ENCODE data around the gene NUTM1. TPM values are rescaled to one million over a fixed set of nuclear protein-coding genes. Genes with fewer than 3 reads are reported as not detected.

NUTM1 gene
- total RNA-seq, 1 experiment from 2014 or later: 0.26 TPM

DNA sequence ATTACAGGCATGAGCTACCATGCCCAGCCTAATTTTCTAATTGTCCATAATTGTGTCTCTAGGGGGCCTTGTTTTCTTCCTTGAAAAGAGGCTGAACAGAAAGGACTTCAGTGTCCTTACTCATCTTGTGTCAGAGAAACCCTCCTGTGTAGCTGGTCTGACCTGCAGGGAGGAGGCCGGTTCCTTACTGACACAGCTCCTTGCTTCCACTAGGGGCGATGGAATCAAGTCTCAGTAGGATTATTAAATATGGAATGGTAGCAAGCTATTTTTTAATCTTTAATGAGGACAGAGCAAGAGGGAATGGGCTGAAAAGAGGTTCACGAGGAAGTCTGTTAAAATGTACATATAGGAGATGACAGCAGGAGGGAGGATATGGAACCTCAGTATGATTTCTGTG, 15.3 kb downstream of the NUTM1 start:
- Mint-ChIP-seq H3K36me3 (ENCODE audit: insufficient read depth in 1 of 3, low read depth in 3 of 3) (peaks cover 31 to 84% (median 69%) of the 10 kb centered on the region in 3 experiments; a peak in 6 of 7 replicates), H3K4me3 (no peak overlapping the region), H3K9me3 (no peaks in the 10 kb centered on the region), H3K4me1 (peaks cover 15 to 19% of the 10 kb centered on the region in 2 experiments), H3K27ac (peak overlapping the region in 1 of 3 experiments; percentile 63; a peak in 1 of 7 replicates), H3K27me3 (ENCODE audit: low read depth) (no peaks in the 10 kb centered on the region; the same call in 1 of the 2 replicates)
- Histone ChIP-seq H4K20me1 (ENCODE audit: control insufficient read depth, insufficient read depth, insufficient read length) (no peaks in the 10 kb centered on the region), H4K8ac (replicated peaks; ENCODE audit: insufficient read length, low read depth, low read length) (no peak overlapping the region), H3K79me2 (ENCODE audit: insufficient read depth, low read length) (no peaks in the 10 kb centered on the region), H2AFZ (ENCODE audit: low read length) (no peak overlapping the region), H2BK12ac (ENCODE audit: insufficient read length, low read depth, low read length) (no peak overlapping the region), H3K23ac (ENCODE audit: insufficient read length, low read depth, low read length) (no peak overlapping the region), H3K4me2 (ENCODE audit: insufficient read depth, insufficient read length, low read length) (no peak overlapping the region), H3K18ac (ENCODE audit: insufficient read length, low read depth, low read length) (no peak overlapping the region), H3K23me2 (ENCODE audit: insufficient read length, low read depth, low read length, poor library complexity, severe bottlenecking) (no peaks in the 10 kb centered on the region), H3K9ac (ENCODE audit: extremely low read depth, insufficient read length, low read length) (no peak overlapping the region), H3K27me3 (ENCODE audit: insufficient read depth, low read length) (no peaks in the 10 kb centered on the region), H2BK20ac (ENCODE audit: low read depth, low read length, poor library complexity, severe bottlenecking) (no peak overlapping the region), H2AK5ac (ENCODE audit: insufficient read length, low read length) (no peak overlapping the region), H4K91ac (ENCODE audit: insufficient read length, low read depth, low read length) (no peak overlapping the region), H2BK5ac (ENCODE audit: insufficient read length, low read length) (no peak overlapping the region), H3K14ac (ENCODE audit: insufficient read depth, low read length) (no peak overlapping the region), H3K56ac (ENCODE audit: insufficient read length, low read depth, low read length) (no peak overlapping the region), H3K27ac (ENCODE audit: insufficient read length, low read depth, low read length) (no peak overlapping the region), H2BK120ac (ENCODE audit: low read depth, low read length, poor library complexity, severe bottlenecking) (no peak overlapping the region), H2BK15ac (ENCODE audit: low read depth, low read length) (no peak overlapping the region), H3K79me1 (ENCODE audit: insufficient read depth, low read depth, low read length, poor library complexity, severe bottlenecking) (no peaks in the 10 kb centered on the region), H3K9me3 (ENCODE audit: control insufficient read depth, low read depth, low read length) (no peaks in the 10 kb centered on the region), H3K4me1 (ENCODE audit: insufficient read depth, low read length) (no peaks in the 10 kb centered on the region; the same call in 1 of the 2 replicates), H4K5ac (ENCODE audit: insufficient read length, low read depth, low read length) (no peak overlapping the region), H3T11ph (ENCODE audit: low read length) (no peak overlapping the region), H3K4ac (ENCODE audit: low read depth, low read length) (no peak overlapping the region)
- WGBS (ENCODE audit: extremely low coverage, insufficient read length, low lambda C conversion rate): no CpG with 5 or more reads among the region's 3 CpGs
- TF ChIP-seq, protein P1, sequence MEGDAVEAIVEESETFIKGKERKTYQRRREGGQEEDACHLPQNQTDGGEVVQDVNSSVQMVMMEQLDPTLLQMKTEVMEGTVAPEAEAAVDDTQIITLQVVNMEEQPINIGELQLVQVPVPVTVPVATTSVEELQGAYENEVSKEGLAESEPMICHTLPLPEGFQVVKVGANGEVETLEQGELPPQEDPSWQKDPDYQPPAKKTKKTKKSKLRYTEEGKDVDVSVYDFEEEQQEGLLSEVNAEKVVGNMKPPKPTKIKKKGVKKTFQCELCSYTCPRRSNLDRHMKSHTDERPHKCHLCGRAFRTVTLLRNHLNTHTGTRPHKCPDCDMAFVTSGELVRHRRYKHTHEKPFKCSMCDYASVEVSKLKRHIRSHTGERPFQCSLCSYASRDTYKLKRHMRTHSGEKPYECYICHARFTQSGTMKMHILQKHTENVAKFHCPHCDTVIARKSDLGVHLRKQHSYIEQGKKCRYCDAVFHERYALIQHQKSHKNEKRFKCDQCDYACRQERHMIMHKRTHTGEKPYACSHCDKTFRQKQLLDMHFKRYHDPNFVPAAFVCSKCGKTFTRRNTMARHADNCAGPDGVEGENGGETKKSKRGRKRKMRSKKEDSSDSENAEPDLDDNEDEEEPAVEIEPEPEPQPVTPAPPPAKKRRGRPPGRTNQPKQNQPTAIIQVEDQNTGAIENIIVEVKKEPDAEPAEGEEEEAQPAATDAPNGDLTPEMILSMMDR (conservative IDR thresholded peaks at IDR 0.05): peak; percentile 59
- DNase-seq: no peak

Measured in H9 (cell line).